Central memory CD4-positive, alpha-beta T cell (primary cell): ENCODE measurements around the gene MAPK8.
A peak's percentile ranks its signal among the peaks of the same experiment; 100 is the strongest.
"Not testable (repeated sequence)": the region's sequence is repeated elsewhere in the genome, so short reads cannot be mapped to it uniquely, and the experiment has no call there.

Experiments
- DNase-seq: peaks from one replicate; pipeline ENCODE4 v3.0.0; 2022
- total RNA-seq, 3 experiments: gene quantifications; one replicate each; lab custom pipeline; 2026; lab: John Stamatoyannopoulos, UW

Gene MAPK8
- 50.6 to 64.5 (median 53.8) reads per million in 3 experiments for total RNA-seq

DNA sequence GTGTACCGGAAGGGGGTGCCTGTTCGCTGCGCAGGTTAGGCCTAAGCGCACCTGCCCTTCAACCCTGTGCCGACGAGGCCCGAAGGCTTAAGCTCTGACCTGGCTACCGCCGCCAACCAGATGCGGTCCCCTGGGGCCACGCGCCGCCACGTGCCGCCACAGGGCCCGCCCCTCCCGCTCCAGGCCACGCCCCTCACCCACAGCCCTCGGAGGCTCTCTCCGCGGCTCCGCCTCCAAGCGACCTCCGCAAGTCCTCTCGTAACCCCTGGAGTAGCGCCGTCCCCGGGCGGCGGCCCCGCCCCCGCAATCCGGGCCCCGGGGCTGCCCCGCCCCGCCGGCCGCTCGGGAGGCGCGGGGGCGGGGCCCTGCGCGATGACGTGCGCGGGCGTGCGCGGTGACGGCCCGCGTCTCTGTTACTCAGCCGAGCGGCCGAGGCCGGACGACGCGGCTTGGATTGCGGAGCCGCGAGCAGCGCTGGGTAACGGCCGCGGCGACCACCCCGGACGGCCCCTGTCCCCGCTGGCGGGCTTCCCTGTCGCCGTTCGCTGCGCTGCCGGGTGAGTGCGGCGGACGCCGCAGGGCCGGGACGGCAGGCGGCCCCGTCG is at the start of gene MAPK8:
Gene MAPK8, plus strand, starts transcription at position 413 of the 605 bp plus-strand sequence. CDS start 94,984 bp downstream, outside the sequence.
- DNase-seq, result peak; percentile 91

DNA sequence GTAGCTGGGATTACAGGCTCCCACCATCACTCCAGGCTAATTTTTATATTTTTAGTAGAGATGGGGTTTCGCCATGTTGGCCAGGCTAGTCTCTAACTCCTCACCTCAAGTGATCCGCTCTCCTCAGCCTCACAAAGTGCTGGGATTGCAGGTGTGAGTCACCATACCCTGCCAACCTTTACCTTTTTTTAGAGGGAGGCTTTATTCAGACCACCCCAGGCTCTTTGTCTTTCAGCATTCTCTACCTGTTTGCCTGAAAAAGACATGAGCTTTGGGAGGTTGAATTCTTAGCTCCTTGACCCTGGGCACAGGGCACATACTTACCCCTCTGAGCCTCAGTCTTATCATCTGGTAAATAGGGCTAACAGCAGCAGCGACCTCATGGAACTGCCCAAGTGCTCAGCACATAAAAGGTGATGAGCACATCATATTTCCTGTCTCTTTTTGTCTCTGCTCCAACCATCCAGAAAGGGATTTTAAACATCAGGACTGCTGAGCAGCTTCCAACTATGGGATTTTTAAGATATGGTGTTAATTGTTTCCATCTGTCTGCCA is 49.0 kb upstream of the MAPK8 start:
- no peak for DNase-seq

DNA sequence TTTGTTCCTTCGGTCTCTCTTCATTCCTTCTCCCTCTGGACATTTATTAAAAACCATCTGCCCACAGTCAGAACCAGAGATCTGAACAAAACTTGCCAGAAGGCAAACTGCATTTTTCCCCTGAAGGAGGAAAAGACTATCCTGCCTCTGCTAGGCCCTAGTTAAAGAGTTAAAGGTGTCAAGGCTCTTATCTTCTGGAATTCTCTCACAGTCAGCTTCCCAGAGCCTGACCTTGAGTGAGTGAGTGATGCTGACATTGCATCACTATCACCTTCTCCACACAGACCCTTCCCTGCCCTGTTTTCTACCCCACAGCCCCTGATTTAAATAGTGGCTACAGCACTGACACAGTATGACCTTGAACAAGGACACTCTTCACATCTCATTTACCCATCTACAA is 48.4 kb upstream of the MAPK8 start:
- DNase-seq, result no peak

GRCh38 chr10:48266528-48266927 is 39.9 kb upstream of the MAPK8 start:
- DNase-seq, result no peak

GRCh38 chr10:48271047-48271730 is 35.3 kb upstream of the MAPK8 start:
- no peak for DNase-seq

DNA sequence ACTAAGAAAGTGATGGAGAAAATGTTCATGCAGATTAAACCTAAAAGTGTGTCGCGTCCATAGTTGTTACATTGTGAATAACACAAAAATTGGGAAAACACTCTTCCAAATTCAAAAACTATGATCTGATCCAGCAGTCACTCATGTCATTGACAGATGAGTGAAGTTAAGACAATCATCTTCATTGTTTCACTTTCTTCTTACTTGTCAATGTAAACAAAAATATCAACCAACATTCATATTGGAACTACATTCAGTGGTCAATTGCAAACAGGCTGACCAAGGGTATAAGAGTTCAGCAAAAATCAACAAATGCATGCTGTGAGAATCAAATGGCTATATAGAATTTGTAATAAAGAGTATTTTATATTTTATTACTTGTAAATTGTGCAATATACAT is 33.8 kb upstream of the MAPK8 start:
- no peak for DNase-seq

- DNase-seq, result no peak
Measured at GRCh38 chr10:48273741-48274140, 32.7 kb upstream of the MAPK8 start.

GRCh38 chr10:48274636-48275035 is 31.8 kb upstream of the MAPK8 start, which contains the start of gene FRMPD2:
Gene FRMPD2 (minus strand): TSS chr10:48274696. CDS start chr10:48274567, 129 bp downstream.
- no peak for DNase-seq

- no peak for DNase-seq
Measured at GRCh38 chr10:48277093-48277492, 29.4 kb upstream of the MAPK8 start.

DNA sequence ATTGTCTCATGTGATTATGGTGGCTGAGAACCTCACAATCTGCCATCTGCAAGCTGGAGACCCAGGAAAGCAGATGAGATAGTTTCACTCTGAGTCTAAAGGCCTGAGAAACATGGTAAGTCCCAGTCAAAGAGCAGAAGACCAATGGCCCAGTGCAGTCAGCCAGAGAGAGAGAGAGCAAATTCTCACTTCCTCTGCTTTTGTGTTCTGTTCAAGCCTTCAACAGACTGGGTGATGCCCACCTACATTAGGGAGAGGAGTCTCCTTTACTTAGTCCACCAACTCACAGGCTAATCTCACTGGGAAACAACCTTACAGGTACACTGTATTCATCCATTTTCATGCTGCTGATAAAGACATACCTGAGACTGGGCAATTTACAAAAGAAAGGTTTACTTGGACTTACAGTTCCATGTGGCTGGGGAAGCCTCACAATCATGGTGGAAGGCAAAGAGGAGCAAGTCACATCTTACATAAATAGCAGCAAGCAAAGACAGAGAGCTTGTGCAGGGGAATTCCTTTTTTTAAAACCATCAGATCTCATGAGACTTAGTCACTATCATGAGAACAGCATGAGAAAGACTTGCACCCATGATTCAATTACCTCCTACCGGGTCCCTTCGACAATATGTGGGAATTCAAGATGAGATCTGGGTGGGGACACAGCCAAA is 27.3 kb upstream of the MAPK8 start:
- DNase-seq, result no peak

DNA sequence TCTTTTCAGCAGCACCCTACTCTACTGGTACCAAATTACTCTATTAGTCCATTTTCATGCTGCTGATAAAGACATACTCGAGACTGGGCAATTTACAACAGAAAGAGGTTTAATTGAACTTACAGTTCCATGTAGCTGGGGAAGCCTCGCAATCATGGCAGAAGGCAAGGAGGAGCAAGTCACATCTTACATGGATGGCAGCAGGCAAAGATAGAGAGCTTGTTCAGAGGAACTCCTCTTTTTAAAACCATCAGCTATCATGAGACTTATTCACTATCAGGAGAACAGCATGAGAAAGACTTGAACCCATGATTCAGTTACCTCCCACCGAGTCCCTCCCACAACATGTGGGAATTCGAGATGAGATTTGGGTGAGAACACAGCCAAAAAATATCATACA is 24.8 kb upstream of the MAPK8 start:
- DNase-seq, result not testable (repeated sequence)

GRCh38 chr10:48282829-48283228 is 23.6 kb upstream of the MAPK8 start:
- DNase-seq, result no peak

DNA sequence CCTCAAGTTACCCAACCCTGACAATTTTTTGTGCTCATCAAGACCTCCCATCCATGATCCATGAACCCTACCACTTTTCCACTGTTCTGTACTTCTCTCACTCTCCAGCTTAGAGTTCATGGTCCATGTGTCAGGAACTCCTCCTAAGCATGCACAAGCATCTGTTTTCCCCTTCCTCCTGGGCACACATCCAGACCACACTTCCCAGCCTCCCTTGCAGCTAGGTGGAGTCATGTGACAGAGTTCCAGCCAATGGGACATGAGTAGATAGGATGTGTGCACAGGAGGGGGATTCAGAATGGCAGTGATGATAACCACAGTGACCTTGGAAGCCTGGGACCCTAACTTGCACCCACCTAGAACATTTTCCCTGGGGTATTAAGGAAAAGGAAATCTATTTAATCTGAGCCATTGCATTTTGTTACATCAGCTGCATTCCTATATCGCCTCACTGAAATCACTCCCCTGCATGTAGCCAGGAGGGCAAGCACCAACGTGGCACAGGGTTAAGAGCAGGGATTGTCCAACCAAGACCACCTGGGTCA is 22.4 kb upstream of the MAPK8 start:
- DNase-seq, result no peak

DNA sequence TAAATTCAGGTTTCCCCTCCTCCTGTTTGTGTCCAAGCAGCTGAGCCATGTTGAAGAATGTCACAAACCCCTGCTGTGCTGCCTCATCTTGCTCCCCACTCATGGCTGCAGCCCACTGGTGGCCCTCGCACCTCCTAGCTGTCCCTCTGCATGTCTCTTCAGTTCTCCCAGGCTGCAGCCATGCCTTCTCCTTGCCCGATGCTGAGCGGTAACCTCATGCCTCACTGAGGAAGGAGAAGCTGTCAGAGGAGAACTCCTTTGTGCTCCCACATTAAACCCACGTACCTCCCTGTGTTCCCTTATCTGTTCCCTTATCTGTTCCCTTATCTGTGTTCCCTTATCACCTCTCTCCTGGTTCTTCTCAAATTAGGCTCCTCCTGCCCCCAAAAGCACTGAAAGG is 21.7 kb upstream of the MAPK8 start:
- no peak for DNase-seq

GRCh38 chr10:48285710-48286109 is 20.8 kb upstream of the MAPK8 start:
- no peak for DNase-seq

DNA sequence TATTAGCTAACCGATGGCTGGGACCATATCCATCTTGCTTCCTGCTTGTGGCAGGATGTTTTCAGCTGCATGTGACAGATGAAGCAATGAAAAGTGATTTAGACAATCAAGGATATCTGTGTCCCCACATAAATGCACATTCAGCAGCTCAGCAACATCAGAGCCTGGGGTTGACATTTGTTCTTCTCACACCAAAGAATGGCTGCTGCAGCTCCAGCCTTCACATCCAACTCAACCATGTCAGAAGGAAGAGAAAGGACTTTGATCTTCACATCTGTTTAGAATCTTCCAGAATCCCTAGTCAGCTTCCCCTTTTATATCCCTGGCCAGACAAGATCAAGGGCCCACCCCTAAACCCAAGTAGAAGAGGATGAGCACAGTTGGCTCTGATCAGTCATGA is 20.1 kb upstream of the MAPK8 start:
- no peak for DNase-seq

DNA sequence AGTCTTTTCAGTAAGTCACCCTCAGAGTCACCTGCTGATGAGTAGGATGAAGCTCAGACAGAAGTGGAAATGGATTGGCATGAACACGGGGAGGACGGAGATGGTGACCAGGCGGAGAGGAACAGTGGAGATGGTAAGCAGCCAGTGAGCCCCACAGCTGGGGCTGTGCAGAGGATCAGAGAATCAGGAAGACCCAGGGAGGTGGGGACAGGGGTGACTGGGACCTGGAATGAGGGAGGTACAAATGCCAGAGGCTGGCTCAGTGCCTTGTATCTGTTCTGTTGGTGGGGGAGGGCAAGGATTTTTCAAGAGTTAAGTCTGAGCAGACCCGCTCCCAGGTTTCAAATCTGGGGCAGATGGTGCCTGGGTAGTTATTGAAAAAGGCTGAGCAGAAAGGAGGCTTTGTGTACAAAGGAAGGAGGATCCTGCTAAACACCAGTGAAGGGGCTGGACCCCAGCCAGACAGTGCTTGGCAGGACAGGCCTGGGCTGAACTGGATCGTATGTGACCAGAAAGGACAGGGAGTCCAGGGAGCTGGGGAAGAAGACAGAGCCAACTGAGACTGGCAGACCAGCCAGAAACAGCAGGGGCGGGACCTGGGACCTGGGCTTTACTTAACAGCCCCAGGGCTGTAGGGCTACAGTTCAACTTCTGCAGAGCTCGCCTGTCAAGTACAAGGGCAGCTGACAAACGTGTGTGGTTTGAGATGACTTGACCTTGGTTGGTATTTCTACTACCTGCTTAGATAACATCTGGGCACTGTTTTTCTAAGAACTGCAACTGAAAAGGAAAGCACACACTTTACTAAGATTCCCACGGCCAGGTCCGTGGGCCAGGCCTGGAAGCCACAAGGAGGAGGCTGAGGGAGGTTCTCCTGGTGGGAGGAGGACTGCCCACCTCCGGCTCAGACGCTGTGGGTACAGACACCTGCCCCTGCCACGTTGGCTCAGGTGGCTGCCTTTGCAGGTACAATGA is 18.8 kb upstream of the MAPK8 start:
- no peak for DNase-seq

GRCh38 chr10:48288661-48289060 is 17.8 kb upstream of the MAPK8 start:
- no peak for DNase-seq

DNA sequence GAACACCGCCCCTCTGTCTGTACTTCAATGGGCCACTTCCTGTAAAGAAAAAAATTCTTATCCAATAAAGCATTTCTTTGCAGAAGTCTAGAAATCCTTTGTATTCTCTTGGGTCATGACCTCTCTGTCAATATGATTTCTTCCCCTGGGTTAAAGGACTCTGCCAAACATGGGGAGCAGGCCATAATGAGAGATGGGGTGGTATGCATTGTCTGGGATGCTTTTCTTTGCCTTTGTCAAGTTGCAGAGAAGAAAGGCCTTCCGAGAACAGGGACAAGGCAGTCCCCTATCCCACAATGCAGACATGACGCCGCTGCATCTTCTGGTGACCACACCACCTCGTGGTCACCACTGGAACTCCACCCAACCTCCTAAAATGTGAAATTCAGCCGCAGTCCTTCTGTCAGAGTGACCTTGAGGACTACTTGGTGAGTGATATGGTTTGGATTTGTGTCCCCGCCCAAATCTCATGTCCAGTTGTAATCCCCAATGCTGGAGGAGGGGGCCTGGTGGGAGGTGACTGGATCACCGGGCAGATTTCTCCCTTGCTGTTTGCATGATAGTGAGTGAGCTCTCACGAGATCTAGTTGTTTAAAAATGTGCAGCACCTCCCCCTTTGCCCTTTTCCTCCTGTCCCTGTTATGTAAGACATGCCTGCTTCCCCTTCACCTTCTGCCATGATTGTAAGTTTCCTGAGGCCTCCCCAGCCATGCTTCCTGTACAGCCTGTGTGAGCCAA is 16.8 kb upstream of the MAPK8 start:
- peak; percentile 16 for DNase-seq

DNA sequence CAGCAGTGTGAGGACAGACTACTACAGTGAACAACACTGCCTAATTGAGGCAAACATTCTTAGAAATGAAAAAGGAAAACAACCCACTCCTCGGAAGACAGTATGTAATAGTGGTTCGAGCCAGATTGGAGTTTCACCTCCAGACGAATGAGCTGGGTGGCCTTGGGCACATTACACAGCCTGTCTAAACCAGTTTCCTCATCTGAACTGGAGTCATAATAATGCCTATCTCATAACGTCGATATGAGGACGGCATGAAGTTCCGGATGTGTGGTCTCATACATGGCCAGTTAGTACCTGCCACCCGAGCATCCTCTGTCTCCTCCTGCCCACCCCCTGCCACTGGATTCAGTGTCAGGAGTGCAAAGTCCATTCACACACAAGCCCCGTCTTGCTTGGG is 16.2 kb upstream of the MAPK8 start:
- DNase-seq, result no peak

DNA sequence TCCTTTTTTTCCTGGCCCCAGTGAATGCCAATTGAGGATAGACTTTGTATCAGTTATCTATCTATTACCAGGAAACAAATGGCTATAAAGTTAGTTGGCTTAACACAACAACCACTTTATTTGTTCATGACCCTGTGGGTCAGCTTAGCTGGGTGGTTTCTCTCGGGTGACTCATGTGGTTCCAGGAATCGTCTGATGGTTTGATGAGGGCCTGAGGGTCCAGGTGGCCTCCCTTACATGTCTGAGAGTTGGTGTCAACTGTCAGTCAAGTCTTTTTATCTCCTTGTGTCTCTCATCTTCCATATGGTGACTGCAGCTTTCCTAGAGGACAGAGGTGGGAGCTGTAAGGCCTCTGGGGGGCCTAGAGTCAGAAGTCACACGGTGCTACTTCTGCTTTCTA is 15.3 kb upstream of the MAPK8 start:
- no peak for DNase-seq
